ENCODE results near the gene EMID1.
"Not testable (repeated sequence)": the region's sequence is repeated elsewhere in the genome, so short reads cannot be mapped to it uniquely, and the experiment has no call there.

Gene EMID1

DNA sequence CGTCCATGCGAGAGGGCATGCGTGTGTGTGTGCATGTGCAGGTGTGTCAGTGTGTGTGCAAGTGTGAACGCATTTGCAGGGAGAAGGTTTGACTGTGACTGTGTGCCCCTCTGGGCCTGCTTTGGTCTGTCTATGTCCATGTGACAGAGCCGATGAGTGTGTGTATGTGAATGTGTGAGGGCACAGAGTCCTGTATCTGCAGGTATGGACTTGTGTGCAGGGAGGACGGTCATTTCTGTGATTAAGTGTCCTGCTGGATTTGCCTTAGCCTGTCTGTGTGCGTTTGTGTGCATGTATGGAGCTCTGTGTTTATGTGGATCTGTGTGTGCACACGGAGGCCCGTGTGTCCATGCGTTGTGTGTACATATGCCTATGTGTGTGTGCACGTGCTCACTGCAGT is 5.4 kb downstream of the EMID1 start:
- DNase-seq (ENCODE audit: low read depth in 2 of 2), result no peak

DNA sequence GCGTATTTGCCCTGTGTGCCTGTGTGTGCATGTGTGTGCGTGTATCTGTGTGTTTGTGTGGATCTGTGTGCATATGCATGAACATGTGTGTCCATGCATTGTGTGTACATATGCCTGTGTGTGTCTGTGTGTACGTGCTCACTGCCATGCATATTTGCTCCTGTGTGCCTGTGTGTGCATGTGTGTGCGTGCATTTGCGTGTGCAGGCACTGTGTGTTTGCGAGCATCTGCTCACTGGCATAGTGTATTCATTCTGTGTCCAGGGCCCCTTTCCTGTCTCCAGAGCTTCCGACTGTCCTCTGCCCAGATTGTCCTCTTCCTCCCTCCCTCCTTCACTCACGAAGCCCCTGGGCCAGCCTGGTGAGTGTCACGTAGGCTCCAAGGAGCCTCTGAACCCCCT is 5.8 kb downstream of the EMID1 start:
- DNase-seq (ENCODE audit: low read depth in 2 of 2), result no peak

DNA sequence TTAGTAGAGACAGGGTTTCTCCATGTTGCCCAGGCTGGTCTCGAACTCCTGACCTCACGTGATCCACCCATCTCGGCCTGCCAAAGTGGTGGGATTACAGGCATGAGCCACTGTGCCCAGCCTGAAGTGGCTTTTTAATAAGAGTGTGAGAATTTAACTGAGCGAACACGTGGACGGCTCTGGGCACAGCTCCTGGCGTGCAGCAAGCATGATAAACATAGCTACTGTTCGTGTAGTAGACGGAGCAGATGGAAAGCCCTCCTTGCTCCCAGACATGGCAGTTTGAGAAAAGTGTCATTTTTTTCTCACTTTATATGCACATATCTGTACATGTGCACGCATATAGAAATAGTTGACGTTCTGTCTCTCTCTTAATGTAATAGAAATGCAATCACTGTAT is 7.0 kb downstream of the EMID1 start:
- no peak for DNase-seq (ENCODE audit: low read depth in 2 of 2)

DNA sequence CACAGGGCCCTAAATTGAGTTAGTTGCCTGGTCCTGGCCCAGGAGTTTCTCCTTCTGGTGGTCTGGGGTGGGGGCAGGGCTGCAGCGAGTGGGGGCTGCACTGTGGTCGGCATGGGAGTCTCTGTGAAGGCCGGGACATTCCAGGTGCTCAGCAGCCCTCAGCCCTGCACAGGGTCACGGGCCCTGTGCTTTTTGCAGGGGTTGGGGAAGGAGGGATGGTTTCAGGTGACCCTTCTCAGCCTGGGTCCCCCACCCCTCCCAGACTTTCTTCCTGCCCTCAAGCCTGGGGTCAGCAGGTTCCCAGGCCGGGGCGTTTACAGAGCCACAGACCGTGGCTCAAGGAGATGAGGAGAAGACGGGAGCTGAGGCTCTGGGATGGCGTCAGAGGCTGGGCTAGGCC is 7.8 kb downstream of the EMID1 start:
- no peak for DNase-seq (ENCODE audit: low read depth in 2 of 2)

DNA sequence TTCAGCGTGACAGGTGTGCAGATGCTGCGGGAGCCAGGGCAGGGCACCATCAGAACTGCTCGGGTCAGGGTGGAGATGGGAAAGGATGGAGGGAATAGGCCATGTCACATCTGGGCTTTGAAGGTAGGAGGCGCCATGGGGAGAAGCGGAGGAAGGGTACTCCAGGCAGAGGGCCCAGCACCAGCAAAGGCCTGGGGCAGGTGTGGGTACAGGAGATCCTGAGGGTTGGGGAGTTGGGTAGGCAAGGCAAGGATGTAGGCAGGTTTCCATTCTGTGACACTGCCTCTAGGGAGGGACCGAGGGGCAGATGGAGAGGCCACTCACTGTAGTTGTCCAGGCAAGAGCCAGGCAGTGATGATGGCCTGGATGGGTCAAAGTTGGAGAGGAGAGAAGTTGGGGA is 8.5 kb downstream of the EMID1 start:
- DNase-seq (ENCODE audit: low read depth in 2 of 2), result no peak

DNA sequence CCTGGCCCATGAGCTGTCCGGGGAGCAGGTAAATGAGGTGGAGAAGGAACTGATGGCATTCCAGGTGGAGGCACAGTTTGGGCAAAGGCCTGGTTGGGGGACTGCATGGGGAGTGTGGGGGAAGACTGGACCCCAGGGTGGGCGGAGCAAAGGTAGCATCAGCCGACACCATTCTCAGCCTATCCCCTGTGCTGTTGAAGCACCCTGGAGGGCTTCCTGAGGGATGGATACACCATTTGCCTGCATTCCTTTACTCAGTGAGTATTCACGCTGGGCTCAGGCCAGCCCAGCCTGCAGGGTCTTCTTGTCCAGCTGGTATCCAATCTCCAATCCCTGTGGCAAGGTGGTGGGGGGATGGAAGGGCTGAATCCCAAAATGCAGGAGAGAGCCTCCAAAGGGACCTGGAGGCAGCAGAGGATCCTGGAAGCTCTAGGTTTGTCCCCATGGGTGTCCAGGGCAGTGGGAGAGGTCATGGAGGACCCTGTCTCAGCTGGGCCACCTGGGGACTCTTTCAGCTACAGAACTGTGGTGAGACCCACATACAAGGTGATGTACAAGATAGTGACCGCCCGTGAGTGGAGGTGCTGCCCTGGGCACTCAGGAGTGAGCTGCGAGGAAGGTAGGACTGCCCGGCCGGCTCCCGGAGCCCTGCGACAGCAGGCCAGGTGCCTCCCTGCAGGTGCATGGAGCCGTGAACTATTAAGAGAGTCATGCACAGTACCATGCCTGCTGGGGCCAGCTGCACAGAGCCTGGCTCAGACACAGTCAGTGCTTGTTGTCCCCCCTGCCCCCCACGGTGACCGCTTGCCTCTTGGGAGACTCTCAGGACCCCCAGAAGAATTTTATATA is 9.5 kb downstream of the EMID1 start:
- no peak for DNase-seq (ENCODE audit: low read depth in 2 of 2)

DNA sequence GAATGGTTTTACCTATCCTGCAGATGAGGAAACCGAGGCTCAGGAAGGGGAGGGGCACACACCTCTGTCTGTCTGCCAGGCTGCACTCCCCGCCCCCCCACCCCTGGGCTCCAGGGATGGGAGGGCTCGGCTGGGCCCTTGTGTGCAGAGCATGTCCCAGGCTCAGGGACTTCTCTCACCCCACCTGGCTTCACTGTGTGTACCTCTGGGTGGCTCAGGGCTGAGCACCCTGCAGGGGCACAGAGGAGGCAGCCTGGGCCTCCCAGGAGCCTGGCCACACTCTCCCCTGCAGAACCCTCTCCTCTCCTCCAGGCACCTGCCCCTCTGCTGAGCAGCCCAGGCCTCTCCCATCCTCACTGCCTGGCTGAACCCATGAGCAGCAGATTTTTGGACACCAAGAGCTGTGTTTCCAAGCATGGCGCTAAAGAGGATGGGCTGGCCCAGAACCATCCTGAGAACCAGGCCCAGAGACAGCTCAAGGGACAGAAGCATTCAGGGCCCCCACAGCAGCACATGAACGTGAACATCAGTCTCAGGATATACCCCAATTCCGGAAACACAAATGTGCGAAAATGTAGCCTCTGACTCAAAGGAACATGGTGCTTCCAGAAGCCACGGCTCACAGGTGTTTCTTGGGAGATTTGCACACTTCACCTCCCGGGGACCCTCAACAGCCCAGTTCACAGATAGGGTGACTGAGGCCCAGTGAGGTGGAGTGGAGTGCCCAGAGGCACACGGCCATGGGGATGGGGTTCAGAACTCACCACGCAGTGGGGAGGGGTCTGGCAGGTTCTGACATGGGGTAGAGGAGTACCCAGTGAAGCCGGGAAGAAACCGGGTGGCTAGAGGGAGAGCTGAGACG is 10.5 kb downstream of the EMID1 start:
- DNase-seq (ENCODE audit: low read depth in 2 of 2), result no peak

DNA sequence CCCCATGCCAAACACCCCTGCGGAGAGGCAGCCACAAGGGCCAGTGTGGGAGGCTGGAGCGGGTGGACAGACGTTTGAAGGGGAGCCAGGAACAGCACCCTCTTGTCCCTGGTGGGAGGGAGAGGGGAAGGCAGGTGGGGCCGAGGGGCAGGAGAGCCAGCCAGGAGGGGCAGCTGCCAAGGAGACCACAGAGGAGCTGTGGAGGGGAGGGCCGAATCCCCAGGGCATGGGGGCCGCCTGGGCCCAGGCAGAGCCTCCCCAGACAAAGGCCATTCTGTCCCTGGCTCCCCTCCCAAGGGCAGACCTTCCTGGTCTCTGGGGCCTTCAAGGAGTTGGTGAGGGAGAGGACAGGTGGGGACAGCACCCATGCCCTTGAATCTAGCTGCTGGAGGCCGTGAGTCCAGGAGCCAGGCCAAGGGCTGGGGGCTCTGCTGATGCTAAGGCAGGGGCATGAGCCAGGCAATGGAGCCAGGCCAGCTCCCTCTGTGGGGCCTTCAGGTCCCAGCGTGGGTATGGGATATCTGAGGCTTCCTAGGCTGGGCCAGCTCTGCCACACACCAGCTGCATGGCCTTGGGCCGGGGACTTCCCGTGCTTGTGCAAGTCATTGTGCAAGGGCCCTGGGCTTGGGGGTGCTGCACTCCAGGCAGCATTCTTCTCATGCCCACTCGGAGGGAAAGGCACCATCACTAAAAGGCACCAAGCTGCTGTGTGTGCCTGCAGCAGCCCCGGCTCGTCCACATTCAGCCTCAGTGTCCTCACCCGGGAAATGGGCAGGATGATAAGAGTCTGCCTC is 11.4 kb downstream of the EMID1 start:
- no peak for DNase-seq (ENCODE audit: low read depth in 2 of 2)

DNA sequence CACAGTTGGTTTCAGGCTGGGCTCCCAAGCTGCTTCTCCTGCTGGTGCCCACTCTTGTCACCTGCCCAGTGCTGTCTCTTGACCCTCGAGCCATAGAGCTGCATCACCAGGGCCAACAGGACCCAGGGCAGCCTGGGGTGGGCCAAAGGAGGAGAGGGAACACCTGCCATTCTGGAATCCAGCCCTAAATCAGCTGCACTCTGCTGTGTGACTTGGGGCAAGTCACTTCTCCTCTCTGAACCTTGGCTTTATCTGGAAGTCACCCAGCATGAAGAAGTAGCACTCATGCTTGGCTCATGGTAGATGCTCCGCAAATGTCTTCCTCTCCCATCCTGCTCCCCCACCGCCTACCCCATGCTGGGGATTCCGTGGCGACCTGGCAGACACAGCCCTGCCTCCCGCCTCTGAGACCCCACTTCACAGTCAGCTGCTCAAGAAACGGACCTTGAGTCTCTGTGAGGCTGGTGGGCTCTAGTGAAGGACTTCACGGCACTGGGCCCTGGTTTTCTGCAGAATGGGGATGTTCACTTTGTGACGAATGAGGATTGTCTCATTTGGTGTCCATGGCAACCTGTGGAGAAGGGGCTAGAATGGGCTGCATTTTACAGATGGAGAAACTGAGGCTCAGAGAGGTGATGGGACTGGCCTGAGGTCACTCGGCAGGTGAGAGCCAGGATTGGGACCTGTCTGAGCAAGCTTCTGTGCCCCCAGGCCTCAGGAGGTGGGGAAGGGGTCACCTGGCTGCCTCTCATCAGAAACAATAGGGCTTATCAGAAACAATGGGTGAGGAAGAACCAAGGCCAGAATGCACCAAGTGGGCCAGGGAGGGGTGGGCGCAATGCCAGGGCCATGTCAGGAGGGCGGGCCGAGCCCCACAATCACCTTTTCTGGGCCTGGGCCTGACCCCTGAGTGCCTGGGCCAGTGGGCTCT is 12.4 kb downstream of the EMID1 start:
- no peak for DNase-seq (ENCODE audit: low read depth in 2 of 2)

DNA sequence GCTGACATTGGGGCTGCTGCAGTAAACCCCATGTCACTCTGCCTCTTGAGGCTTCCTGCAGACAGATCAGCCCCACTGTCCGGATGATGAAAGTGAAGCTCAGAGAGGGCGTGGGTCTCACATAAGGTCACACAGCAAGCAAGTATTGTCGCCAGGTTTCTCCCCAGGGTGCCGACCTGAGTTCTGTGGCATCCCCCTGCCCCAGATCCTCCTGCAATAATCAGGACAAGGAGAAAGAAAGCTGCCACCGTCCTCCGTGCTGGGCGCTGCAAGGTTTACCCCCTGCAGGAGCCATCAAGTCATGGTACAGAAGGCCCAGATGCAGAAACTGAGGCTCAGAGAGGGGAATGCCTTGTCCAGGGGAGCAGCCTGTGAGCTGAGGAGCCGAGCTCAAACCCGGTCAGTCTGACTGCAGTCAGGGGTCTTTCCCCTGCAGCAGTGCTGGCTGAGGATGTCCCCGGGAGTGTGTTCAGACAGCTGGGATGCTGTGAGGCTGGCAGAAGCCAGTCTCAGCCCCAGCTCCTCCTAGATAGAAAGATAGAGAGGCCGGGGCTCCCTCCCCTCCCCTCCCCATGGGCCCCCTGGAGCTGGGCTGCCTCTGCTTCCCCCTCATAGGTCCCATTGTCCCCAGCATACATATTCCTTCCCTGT is 13.2 kb downstream of the EMID1 start:
- no peak for DNase-seq (ENCODE audit: low read depth in 2 of 2)

DNA sequence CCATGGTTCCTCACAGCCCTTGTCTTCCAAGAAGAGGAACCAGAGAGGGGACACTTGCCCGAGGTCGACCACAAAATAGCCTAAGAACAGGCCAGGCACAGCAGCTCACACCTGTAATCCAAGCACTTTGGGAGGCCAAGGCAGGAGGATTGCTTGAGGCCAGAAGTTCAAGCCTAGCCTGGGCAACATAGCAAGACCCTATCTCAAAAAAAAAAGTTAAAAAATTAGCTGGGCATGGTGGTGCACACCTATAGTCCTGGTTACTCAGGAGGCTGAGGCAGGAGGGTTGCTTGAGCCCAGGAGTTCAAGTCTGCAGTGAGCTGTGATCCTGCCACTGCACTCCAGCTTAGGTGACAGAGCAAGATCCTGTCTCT is 13.7 kb downstream of the EMID1 start:
- not testable (repeated sequence) for DNase-seq (ENCODE audit: low read depth in 2 of 2)

DNA sequence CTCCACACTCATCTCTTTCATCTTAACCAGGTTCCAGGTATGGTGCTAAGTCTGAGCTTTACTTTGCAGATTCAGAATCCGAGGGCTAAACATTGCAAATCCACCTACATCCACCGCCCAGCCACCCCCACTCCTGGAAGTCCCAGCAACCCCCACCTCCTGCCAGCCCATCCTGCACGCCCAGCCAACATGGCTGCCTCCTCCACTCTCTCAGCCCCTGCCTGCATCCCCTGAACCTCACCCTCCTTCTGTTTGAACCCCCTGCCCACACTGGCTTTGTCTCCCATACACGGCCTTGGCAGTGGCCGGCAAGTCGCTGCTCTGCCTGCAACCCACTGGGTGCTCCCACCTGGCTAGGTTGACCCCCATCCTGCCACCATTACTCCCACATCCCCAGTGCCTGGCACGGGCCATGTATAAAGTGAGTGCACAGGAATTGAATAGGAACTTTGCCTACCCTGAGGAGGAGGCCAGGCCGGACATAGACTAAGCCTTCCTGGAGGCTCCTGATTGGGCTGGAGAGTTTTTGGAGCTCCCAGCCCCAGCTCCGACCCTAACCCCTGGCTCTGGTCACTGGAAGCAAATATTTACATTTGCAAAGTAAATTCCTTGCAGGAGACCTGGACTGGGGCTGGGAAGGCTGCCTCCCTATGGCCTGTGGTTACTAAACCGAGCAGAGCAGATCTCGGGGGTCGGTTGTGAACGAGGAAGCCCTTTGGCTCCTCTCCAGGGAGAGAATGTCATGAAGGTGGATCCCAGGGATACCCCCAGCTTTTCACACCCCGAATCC is 14.4 kb downstream of the EMID1 start:
- no peak for DNase-seq (ENCODE audit: low read depth in 2 of 2)

DNA sequence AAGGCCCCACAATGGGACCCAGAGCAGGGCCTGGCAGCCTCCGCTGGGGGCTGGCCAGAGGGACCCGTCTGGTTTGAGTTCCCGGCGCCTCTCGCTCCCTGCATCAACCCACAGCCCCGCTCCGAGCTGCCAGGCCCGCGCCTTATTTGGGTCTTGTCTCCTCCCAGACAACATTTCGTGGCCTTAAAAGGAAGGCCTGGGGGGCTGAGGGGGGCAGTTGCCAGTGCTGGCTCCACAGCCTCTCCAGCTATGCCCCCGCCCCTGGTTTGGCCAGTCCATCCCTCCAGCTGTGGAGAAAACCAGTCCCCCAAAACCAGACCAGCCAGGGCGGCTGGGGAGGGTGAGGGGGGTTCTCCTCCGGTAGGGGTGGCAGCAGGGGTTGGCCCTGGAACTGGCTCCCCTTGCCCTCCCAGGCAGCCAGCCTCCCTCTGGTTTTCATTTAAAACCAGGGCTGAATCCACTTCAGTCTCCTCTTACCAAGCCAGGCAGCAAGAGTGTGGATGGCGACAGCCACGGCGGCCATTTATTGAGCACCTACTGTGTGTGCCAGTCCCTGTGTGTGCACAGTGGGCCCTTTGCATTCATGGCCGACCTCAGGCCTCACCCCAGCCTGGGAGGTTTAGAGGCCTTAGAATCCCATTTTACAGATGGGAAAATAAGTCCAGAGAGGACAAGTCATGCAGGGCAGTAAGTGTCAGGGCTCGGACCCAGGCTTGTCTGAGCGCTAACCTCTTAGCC is 18.6 kb downstream of the EMID1 start:
- no peak for DNase-seq (ENCODE audit: low read depth in 2 of 2)

DNA sequence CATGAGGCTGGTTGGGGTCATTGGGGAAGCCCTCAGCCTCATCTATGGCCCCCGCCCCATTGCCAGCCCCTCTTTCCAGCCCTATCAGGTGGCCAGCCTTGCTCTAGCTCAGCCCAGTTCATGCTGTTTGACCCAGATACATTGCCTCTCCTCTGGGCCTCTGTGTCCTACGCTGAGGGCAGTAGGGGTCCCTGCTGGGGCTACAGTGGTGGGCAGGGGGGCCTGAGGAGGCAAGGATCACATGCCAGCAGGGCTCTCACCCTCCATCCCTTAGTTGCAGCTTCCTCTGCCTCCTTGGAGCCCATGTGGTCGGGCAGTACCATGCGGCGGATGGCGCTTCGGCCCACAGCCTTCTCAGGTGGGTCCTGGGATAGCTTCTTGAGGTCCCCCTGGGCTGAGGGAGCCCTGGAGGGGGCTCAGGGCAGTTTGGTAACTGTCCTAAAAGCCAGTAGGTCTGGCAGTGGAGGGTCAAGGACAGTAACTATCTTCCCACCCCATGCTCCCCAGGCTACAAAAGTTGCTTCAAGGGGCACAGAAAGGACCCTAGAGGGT is 19.2 kb downstream of the EMID1 start:
- DNase-seq (ENCODE audit: low read depth in 2 of 2), result no peak

DNA sequence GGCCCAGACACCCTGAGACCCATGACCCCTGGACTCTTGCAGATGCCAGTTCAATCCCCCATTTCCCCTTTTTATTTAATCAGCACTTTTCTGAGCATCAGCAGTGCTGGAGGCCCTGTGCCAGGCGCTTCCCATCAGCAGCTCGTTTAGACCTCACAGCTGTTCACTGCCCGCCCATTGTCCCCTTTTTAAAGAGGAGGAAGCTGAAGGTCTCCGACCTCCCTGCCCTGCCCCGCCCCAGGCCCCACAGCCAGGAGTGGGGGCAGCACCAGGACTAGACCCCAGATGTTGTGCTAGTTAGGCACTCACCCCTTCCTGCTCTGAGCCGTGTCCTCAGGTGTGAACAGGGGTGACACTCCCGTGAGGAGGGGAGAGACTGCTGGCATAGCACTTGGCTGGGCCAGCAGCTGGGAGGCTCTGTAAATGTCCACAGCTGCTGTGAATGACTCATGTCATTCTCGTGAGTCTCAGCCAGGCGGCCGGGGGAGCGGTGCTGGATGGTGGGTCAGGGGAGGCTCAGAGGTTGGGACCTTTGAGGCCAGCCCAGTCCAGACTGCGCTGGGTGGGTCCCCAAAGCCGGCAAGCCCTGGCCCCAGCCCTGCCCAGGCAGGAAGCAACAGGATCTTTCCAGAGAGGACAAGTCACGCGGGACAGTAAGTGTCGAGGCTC is 19.9 kb downstream of the EMID1 start:
- no peak for DNase-seq (ENCODE audit: low read depth in 2 of 2)

DNA sequence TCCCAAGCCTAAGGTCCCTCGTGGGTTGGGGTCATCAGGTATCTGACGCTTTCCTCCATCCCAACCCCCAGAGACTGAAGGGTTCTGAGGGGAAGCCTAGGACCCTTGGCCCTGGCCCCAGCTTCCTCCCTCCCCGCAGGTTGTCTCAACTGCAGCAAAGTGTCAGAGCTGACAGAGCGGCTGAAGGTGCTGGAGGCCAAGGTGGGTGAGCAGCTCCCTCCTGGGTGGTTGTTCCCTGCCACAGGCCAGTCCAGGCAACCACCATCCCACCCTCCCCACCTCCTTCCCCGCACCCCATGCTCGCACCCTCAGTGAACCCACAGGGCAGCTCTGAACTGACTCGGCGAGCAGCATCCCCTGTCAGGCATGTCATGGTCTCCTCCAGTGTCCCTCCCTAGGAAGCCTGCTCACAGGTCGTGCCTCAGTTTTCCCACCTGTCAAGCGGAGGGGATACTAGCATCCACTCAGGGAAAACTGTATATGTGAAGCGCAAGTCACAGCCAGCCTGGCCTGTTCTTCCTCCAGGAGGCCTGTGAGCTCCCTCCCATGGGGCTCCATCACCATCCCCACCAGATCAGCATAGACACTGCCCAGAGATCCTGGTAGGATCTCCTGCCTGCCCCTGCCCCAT is 20.8 kb downstream of the EMID1 start:
- DNase-seq (ENCODE audit: low read depth in 2 of 2), result no peak

DNA sequence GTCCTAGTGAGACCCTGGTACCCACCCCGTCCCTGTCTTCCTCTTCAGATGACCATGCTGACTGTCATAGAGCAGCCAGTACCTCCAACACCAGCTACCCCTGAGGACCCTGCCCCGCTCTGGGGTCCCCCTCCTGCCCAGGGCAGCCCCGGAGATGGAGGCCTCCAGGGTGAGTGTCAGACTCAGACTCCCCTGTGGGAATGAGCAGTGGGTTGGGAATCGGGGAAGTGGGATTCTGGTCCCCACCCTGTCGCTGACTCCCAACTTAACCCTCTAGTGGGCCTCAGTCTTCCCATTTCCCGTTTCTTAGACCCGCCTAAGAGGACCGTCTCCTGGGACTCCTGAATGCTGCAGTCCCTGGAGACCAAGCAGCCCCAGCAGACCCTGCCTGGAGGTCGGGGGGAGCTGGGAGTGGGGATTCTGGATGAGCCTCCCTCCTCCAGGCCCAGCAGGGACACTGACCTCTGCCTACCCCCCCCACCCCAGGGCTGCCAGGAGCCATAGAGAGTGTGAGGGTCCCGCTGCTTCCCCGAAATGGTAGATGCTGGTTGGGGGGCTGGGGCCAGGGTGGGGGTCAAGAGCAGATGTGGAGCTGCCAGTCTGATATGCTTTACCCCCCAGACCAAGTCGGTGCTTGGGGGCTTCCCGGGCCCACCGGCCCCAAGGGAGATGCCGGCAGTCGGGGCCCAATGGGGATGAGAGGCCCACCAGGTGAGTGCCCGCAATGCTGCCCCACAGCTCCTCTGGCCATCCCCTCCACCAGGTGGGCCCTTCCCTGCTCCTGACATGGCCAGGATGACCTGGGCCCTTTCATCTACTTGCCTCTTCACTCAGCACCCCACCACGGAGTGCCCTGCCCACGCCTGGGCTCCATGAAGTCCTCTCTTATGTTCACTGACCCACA is 25.5 kb downstream of the EMID1 start:
- no peak for DNase-seq (ENCODE audit: low read depth in 2 of 2)
